Neural progenitor cell (in vitro differentiated cells): ENCODE data around the gene STRA6. TPM values are rescaled to one million over a fixed set of nuclear protein-coding genes. Genes with fewer than 3 reads are reported as not detected.

ENCODE experiments used
- DNase-seq: peaks from one replicate; pipeline ENCODE4 v3.0.0-alpha.2; 2016; ENCODE audit warnings: low spot score
- H2AFZ ChIP-seq: fragments of 200-600 bp; sonication (generic); replicated peaks from 2 replicates; pipeline ENCODE4 v1.6.1; 2016; ENCODE audit warnings: antibody characterized with exemption
- H3F3A ChIP-seq: fragments of 200-600 bp; sonication (generic); 2 replicates; pipeline ENCODE4 v1.6.1; 2016; ENCODE audit warnings: antibody characterized with exemption, low read depth
- H3K27ac ChIP-seq: fragments of 200-600 bp; sonication (generic); 2 replicates; pipeline ENCODE4 v1.5.1; 2016; ENCODE audit warnings: mild to moderate bottlenecking
- H3K27me3 ChIP-seq: fragments of 200-600 bp; sonication (generic); 2 replicates; pipeline ENCODE4 v1.6.1; 2016; ENCODE audit warnings: mild to moderate bottlenecking, moderate library complexity
- H3K36me3 ChIP-seq: fragments of 200-600 bp; sonication (generic); 2 replicates; pipeline ENCODE4 v1.5.1; 2016
- H3K4me1 ChIP-seq: fragments of 200-600 bp; sonication (generic); 2 replicates; pipeline ENCODE4 v1.6.1; 2016; ENCODE audit warnings: mixed run types
- H3K4me2 ChIP-seq: fragments of 200-600 bp; sonication (generic); 2 replicates; pipeline ENCODE4 v1.6.1; 2016
- H3K4me3 ChIP-seq: fragments of 200-600 bp; sonication (generic); 2 replicates; pipeline ENCODE4 v1.5.1; 2016
- H3K79me2 ChIP-seq: fragments of 200-600 bp; sonication (generic); 2 replicates; pipeline ENCODE4 v1.6.1; 2016; ENCODE audit warnings: low read depth
- H3K9ac ChIP-seq: fragments of 200-600 bp; sonication (generic); 2 replicates; pipeline ENCODE4 v1.6.1; 2016
- H3K9me3 ChIP-seq: fragments of 200-600 bp; sonication (generic); 2 replicates; pipeline ENCODE4 v1.5.1; 2016; ENCODE audit warnings: low read depth
- H4K20me1 ChIP-seq: fragments of 200-600 bp; sonication (generic); 2 replicates; pipeline ENCODE4 v1.6.1; 2016; ENCODE audit warnings: low read depth
- H3K27ac Mint-ChIP-seq: 3 replicates; pipeline ENCODE4 v1.8.0; 2021; ENCODE audit warnings: mixed read lengths
- H3K27me3 Mint-ChIP-seq: 2 replicates; pipeline ENCODE4 v1.8.0; 2022; ENCODE audit warnings: low read depth, mild to moderate bottlenecking, inconsistent platforms, moderate library complexity, mixed read lengths; ENCODE audit not compliant: insufficient read depth
- H3K36me3 Mint-ChIP-seq: 3 replicates; pipeline ENCODE4 v1.8.0; 2021; ENCODE audit warnings: mixed read lengths
- H3K4me1 Mint-ChIP-seq: 3 replicates; pipeline ENCODE4 v1.8.0; 2021; ENCODE audit warnings: mixed read lengths
- H3K4me3 Mint-ChIP-seq: 3 replicates; pipeline ENCODE4 v1.8.0; 2021; ENCODE audit warnings: mild to moderate bottlenecking, moderate library complexity, mixed read lengths
- H3K9me3 Mint-ChIP-seq: 3 replicates; pipeline ENCODE4 v1.8.0; 2020; ENCODE audit warnings: mixed read lengths
- CTCF ChIP-seq: fragments of 200-600 bp; sonication (generic); IDR thresholded peaks from 2 replicates; pipeline ENCODE4 v1.5.1; 2017; ENCODE audit warnings: antibody characterized with exemption, mild to moderate bottlenecking
- EZH2 ChIP-seq: fragments of 200-600 bp; sonication (generic); IDR thresholded peaks from 2 replicates; pipeline ENCODE4 v1.6.1; 2017; ENCODE audit warnings: antibody characterized with exemption, mild to moderate bottlenecking, moderate library complexity
- EZH2phosphoT487 ChIP-seq: fragments of 200-600 bp; sonication (generic); IDR thresholded peaks from 2 replicates; pipeline ENCODE4 v1.6.1; 2017; ENCODE audit warnings: antibody characterized with exemption
- total RNA-seq: library from RNA; depleted of rRNA; stranded (reverse); fragments of >200 nt; gene quantifications from 2 replicates; pipeline ENCODE4 v1.2.3, GENCODE V29; 2015; ENCODE audit warnings: low replicate concordance

STRA6 gene
- total RNA-seq, 1 donor from 2014 or later: 3.1 TPM

GRCh38 chr15:74132681-74133651 is 69.6 kb downstream of the STRA6 start:
- Mint-ChIP-seq H3K27me3 (peaks cover 72% of the 10 kb centered on the region), H3K27ac (no peak overlapping the region), H3K9me3 (peaks cover 7% of the 10 kb centered on the region), H3K4me3 (peak overlapping the region; percentile 30), H3K4me1 (peaks cover 58% of the 10 kb centered on the region), H3K36me3 (peaks cover 6% of the 10 kb centered on the region)
- Histone ChIP-seq H3K4me1 (peaks cover 54% of the 10 kb centered on the region), H3K27me3 (peaks cover 100% of the 10 kb centered on the region), H4K20me1 (peaks cover 53% of the 10 kb centered on the region), H3K9ac (no peak overlapping the region), H3F3A (peaks cover 46% of the 10 kb centered on the region), H3K4me3 (no peak overlapping the region), H2AFZ (no peak overlapping the region), H3K36me3 (no peaks in the 10 kb centered on the region), H3K9me3 (no peaks in the 10 kb centered on the region), H3K79me2 (no peaks in the 10 kb centered on the region), H3K27ac (no peak overlapping the region), H3K4me2 (peak overlapping the region; percentile 17)
- peak; percentile 98 for TF ChIP-seq EZH2
- TF ChIP-seq CTCF: no peak
- TF ChIP-seq EZH2phosphoT487: peak; percentile 96
- peak; percentile 57 for DNase-seq

- H3K27me3 ChIP-seq: peaks cover 100% of the 10 kb centered on the region
Observed at GRCh38 chr15:74131628-74132413, 70.8 kb downstream of the STRA6 start.

More at GRCh38 chr15:74131628-74132413, 70.8 kb downstream of the STRA6 start:
- TF ChIP-seq EZH2 (no peak), EZH2phosphoT487 (peak; percentile 2), CTCF (no peak)
- H4K20me1 ChIP-seq: peaks cover 53% of the 10 kb centered on the region
- no peaks in the 10 kb centered on the region for H3K9me3 ChIP-seq
- H3K36me3 ChIP-seq: no peaks in the 10 kb centered on the region
- H3K4me2 ChIP-seq: no peak overlapping the region
- no peak overlapping the region for H3K9ac ChIP-seq
- DNase-seq: no peak
- H3K27ac ChIP-seq: no peak overlapping the region
- H2AFZ ChIP-seq: no peak overlapping the region
- peaks cover 7% of the 10 kb centered on the region for H3K9me3 Mint-ChIP-seq
- H3K4me1 Mint-ChIP-seq: peaks cover 53% of the 10 kb centered on the region
- peaks cover 73% of the 10 kb centered on the region for H3K27me3 Mint-ChIP-seq
- H3K79me2 ChIP-seq: no peaks in the 10 kb centered on the region
- peaks cover 48% of the 10 kb centered on the region for H3K4me1 ChIP-seq
- H3F3A ChIP-seq: peaks cover 36% of the 10 kb centered on the region
- no peak overlapping the region for H3K27ac Mint-ChIP-seq
- H3K4me3 Mint-ChIP-seq: peak overlapping the region; percentile 87
- H3K36me3 Mint-ChIP-seq: peaks cover 6% of the 10 kb centered on the region
- H3K4me3 ChIP-seq: no peak overlapping the region
